Measurements from ENCODE around the gene HNRNPF.

GRCh38 chr10:43390333-43390732 is 18.7 kb downstream of the HNRNPF start:
- TF ChIP-seq CTCF (IDR thresholded peaks at IDR 0.05; ENCODE audit: low read length) (no peak), EZH2 (optimal IDR thresholded peaks at IDR 0.05; ENCODE audit: low read depth, low read length) (no peak)
